BLaER1 (cell line): ENCODE measurements around the gene IL1RL1.
"Not testable (repeated sequence)": the region's sequence is repeated elsewhere in the genome, so short reads cannot be mapped to it uniquely, and the experiment has no call there.

Source experiments
- H3K27ac ChIP-seq: shearing (Covaris generic); formaldehyde crosslinking; 2 replicates; pipeline ENCODE4 v1.8.1; 2022
- H3K27me3 ChIP-seq: shearing (Covaris generic); formaldehyde crosslinking; 2 replicates; pipeline ENCODE4 v1.8.1; 2022
- H3K36me3 ChIP-seq: shearing (Covaris generic); formaldehyde crosslinking; 2 replicates; pipeline ENCODE4 v1.8.1; 2022
- H3K4me1 ChIP-seq: shearing (Covaris generic); formaldehyde crosslinking; 2 replicates; pipeline ENCODE4 v1.8.1; 2022
- H3K4me2 ChIP-seq: shearing (Covaris generic); formaldehyde crosslinking; 2 replicates; pipeline ENCODE4 v1.8.1; 2022
- H3K4me3 ChIP-seq: shearing (Covaris generic); formaldehyde crosslinking; 2 replicates; pipeline ENCODE4 v1.8.1; 2022
- H3K9ac ChIP-seq: shearing (Covaris generic); formaldehyde crosslinking; 2 replicates; pipeline ENCODE4 v1.8.1; 2022
- H3K9me3 ChIP-seq: shearing (Covaris generic); formaldehyde crosslinking; 2 replicates; pipeline ENCODE4 v1.8.1; 2022
- H4K20me1 ChIP-seq: shearing (Covaris generic); formaldehyde crosslinking; 2 replicates; pipeline ENCODE4 v1.8.1; 2022
- Cebpa-rat ChIP-seq: shearing (Covaris generic); IDR thresholded peaks from 2 replicates; pipeline ENCODE4 v1.8.1; 2022

IL1RL1 gene

GRCh38 chr2:102304711-102305611 lies 6.4 kb upstream of the IL1RL1 start:
- no peak overlapping the region for H3K9ac ChIP-seq
- H3K36me3 ChIP-seq = no peaks in the 10 kb centered on the region
- no peak for TF ChIP-seq Cebpa-rat
- no peak overlapping the region for H3K27ac ChIP-seq
- H3K4me3 ChIP-seq = no peak overlapping the region
- no peaks in the 10 kb centered on the region for H4K20me1 ChIP-seq
- H3K4me2 ChIP-seq = no peak overlapping the region
- no peaks in the 10 kb centered on the region for H3K9me3 ChIP-seq
- peaks cover 14% of the 10 kb centered on the region for H3K4me1 ChIP-seq
- no peaks in the 10 kb centered on the region for H3K27me3 ChIP-seq

- Histone ChIP-seq H3K9me3 (no peaks in the 10 kb centered on the region), H3K4me2 (no peak overlapping the region), H3K27me3 (no peaks in the 10 kb centered on the region), H3K4me3 (no peak overlapping the region), H3K4me1 (peaks cover 14% of the 10 kb centered on the region), H3K27ac (no peak overlapping the region), H4K20me1 (no peaks in the 10 kb centered on the region), H3K36me3 (no peaks in the 10 kb centered on the region), H3K9ac (no peak overlapping the region)
- TF ChIP-seq Cebpa-rat = no peak
Observed at GRCh38 chr2:102306125-102306524, 5.2 kb upstream of the IL1RL1 start.

- TF ChIP-seq Cebpa-rat = no peak
- Histone ChIP-seq H3K27ac (no peak overlapping the region), H4K20me1 (no peaks in the 10 kb centered on the region), H3K4me3 (no peak overlapping the region), H3K4me1 (no peaks in the 10 kb centered on the region), H3K9ac (no peak overlapping the region), H3K27me3 (no peaks in the 10 kb centered on the region), H3K9me3 (no peaks in the 10 kb centered on the region), H3K36me3 (no peaks in the 10 kb centered on the region), H3K4me2 (no peak overlapping the region)
Observed at GRCh38 chr2:102313025-102313424, 1.7 kb downstream of the IL1RL1 start.

GRCh38 chr2:102313471-102313870 lies 2.1 kb downstream of the IL1RL1 start:
- H3K27ac ChIP-seq = no peak overlapping the region
- no peak overlapping the region for H3K4me2 ChIP-seq
- no peaks in the 10 kb centered on the region for H3K9me3 ChIP-seq
- H3K4me1 ChIP-seq = no peaks in the 10 kb centered on the region
- no peak overlapping the region for H3K4me3 ChIP-seq
- H3K9ac ChIP-seq = no peak overlapping the region
- no peaks in the 10 kb centered on the region for H4K20me1 ChIP-seq
- TF ChIP-seq Cebpa-rat = no peak
- no peaks in the 10 kb centered on the region for H3K27me3 ChIP-seq
- H3K36me3 ChIP-seq = no peaks in the 10 kb centered on the region

- H3K27me3 ChIP-seq = no peaks in the 10 kb centered on the region
- no peaks in the 10 kb centered on the region for H3K9me3 ChIP-seq
- no peak overlapping the region for H3K4me3 ChIP-seq
- H3K4me2 ChIP-seq = no peak overlapping the region
- no peak overlapping the region for H3K27ac ChIP-seq
- no peaks in the 10 kb centered on the region for H3K36me3 ChIP-seq
- no peak for TF ChIP-seq Cebpa-rat
- H3K4me1 ChIP-seq = no peaks in the 10 kb centered on the region
- no peak overlapping the region for H3K9ac ChIP-seq
- H4K20me1 ChIP-seq = no peaks in the 10 kb centered on the region
Observed at GRCh38 chr2:102313950-102314349, 2.6 kb downstream of the IL1RL1 start.

GRCh38 chr2:102315921-102316320 lies 4.6 kb downstream of the IL1RL1 start:
- no peak overlapping the region for H3K4me2 ChIP-seq
- no peaks in the 10 kb centered on the region for H3K4me1 ChIP-seq
- no peak overlapping the region for H3K4me3 ChIP-seq
- H3K36me3 ChIP-seq = no peaks in the 10 kb centered on the region
- H3K27me3 ChIP-seq = no peaks in the 10 kb centered on the region
- no peaks in the 10 kb centered on the region for H4K20me1 ChIP-seq
- no peak overlapping the region for H3K9ac ChIP-seq
- TF ChIP-seq Cebpa-rat = no peak
- no peaks in the 10 kb centered on the region for H3K9me3 ChIP-seq
- no peak overlapping the region for H3K27ac ChIP-seq

DNA sequence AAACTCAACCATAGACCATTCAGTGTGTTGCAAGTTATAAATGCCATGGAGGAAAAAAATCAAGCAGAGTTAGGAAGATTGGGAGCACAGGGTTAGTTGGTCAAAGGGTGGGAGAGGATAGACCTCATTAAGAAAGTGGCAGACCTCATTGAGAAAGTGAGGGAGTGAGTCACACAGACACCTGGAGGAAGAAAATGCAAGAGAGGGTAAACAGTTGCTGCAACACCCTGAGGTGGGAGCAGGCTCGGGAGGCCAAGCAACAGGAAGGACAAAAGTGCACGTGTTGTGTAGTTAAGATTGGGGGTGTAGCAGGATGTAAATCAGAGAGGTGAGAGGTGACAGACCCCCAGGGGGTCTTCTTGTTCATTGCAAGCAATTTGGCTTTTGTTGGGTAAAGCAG lies 6.4 kb downstream of the IL1RL1 start:
- Histone ChIP-seq H4K20me1 (no peaks in the 10 kb centered on the region), H3K9ac (no peak overlapping the region), H3K4me3 (no peak overlapping the region), H3K27ac (no peak overlapping the region), H3K9me3 (no peaks in the 10 kb centered on the region), H3K36me3 (no peaks in the 10 kb centered on the region), H3K27me3 (no peaks in the 10 kb centered on the region), H3K4me2 (no peak overlapping the region), H3K4me1 (no peaks in the 10 kb centered on the region)
- no peak for TF ChIP-seq Cebpa-rat

GRCh38 chr2:102318437-102318836 lies 7.1 kb downstream of the IL1RL1 start:
- Histone ChIP-seq H4K20me1 (no peaks in the 10 kb centered on the region), H3K36me3 (no peaks in the 10 kb centered on the region), H3K4me2 (no peak overlapping the region), H3K9ac (no peak overlapping the region), H3K4me1 (no peaks in the 10 kb centered on the region; the same call in 1 of the 2 replicates), H3K27me3 (no peaks in the 10 kb centered on the region), H3K4me3 (no peak overlapping the region), H3K9me3 (no peaks in the 10 kb centered on the region), H3K27ac (no peak overlapping the region)
- no peak for TF ChIP-seq Cebpa-rat

DNA sequence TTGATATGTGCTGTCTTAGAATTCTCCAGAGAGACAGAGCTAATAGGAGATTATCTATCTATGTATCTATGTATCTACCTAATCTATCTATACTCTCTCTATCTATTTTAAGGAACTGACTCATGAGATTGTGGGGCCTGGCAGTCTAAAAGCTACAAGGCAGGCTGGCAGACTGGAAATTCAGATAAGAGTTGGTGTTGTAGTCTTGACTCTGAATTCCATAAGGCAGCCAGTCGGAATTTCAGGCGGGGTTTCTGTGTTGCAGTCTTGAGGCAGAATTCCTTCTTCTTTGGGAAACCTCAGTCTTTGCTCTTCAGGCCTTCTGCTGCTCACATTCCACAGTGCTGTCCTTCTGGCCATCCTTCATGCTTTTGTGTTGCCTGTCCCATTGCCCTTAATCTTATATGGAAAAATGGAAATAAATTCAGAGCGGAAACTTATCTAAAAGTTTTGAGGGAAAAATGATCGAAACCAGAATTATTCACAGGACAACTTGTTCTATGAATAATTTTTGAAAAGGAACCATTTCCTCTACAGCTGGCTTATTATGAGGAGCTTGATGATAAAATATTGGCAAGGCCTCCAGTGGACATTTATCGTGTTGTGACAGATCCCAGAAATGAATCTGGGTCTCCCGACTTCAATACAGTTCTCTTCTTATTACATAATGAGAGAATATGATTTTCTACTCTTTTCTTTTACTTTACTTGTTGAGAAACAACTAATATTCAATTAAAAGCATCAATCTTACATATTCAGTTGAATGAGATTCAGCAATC lies 10.8 kb downstream of the IL1RL1 start:
- TF ChIP-seq Cebpa-rat = no peak
- Histone ChIP-seq H3K27me3 (no peaks in the 10 kb centered on the region), H3K4me1 (peaks cover 9% of the 10 kb centered on the region; the same call in 1 of the 2 replicates), H3K9ac (no peak overlapping the region), H3K4me3 (no peak overlapping the region), H3K9me3 (peaks cover 3% of the 10 kb centered on the region; the same call in 1 of the 2 replicates), H3K27ac (no peak overlapping the region), H4K20me1 (no peaks in the 10 kb centered on the region), H3K36me3 (no peaks in the 10 kb centered on the region), H3K4me2 (no peak overlapping the region)

DNA sequence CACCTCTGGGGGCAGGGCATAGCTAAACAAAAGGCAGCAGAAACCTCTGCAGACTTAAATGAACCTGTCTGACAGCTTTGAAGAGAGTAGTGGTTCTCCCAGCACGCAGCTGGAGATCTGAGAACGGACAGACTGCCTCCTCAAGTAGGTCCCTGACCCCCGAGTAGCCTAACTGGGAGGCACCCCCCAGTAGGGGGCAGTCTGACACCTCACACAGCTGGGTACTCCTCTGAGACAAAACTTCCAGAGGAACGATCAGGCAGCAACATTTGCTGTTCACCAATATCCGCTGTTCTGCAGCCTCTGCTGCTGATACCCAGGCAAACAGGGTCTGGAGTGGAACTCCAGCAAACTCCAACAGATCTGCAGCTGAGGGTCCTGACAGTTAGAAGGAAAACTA lies 13.6 kb downstream of the IL1RL1 start:
- not testable (repeated sequence) for H3K9ac ChIP-seq, H3K36me3 ChIP-seq, H3K4me3 ChIP-seq, H4K20me1 ChIP-seq, H3K9me3 ChIP-seq, H3K4me2 ChIP-seq, H3K27ac ChIP-seq, H3K27me3 ChIP-seq, H3K4me1 ChIP-seq
